K562 (cell line): ENCODE data around the gene ARHGAP24. TPM values are rescaled to one million over a fixed set of nuclear protein-coding genes. Genes with fewer than 3 reads are reported as not detected.

Experiments used
- ATAC-seq: fragments of 200-7000 bp; cut with Tn5 transposase; 3 replicates; pipeline ENCODE4 v1.9.1; 2020; ENCODE audit warnings: moderate library complexity
- BruUV-seq: library from RNA; stranded (reverse); fragments of 400-500 nt; replicated peaks from 2 replicates; lab custom pipeline; 2021; lab: Mats Ljungman, UMichigan
- CTCF ChIA-PET: fragments of 300-600 bp; formaldehyde crosslinking; extraction: SDS; loops from one replicate; lab custom pipeline; 2021; ENCODE audit warnings: low intra/inter-chr PET ratio; lab: Yijun Ruan, JAX
- POLR2A ChIA-PET: fragments of 300-600, 350-650 bp; sonication (Branson Sonifier 250); formaldehyde crosslinking; extraction: SDS; loops from one replicate; lab custom pipeline; 2021; ENCODE audit warnings: antibody characterized with exemption, inconsistent platforms; lab: Yijun Ruan, JAX
- DNase-seq, 4 experiments: peaks; one replicate each; pipeline versions ENCODE4 v3.0.0 to v3.0.0-alpha.2; 2011 to 2018; ENCODE audit warnings: low spot score in 3 of 4, mixed read lengths in 3 of 4; ENCODE audit errors: extremely low read depth in 1 of 4
- FAIRE-seq: peaks from 2 replicates; lab custom pipeline; 2011; peaks lifted over from hg19 to GRCh38; lab: Jason Lieb, UNC
- H2AFZ ChIP-seq: 2 replicates; pipeline ENCODE4 v1.6.0; 2011; ENCODE audit warnings: low read depth, low read length, control low read depth, inconsistent platforms
- H3K27ac ChIP-seq: fragments of 200-600 bp; 3 replicates; pipeline ENCODE4 v1.8.0; 2011; ENCODE audit warnings: low read depth, mild to moderate bottlenecking, control low read depth, inconsistent platforms, low read length, moderate library complexity, mixed read lengths; ENCODE audit errors: extremely low read depth
- H3K27me3 ChIP-seq, 2 experiments: fragments of 300-600 bp in 1 of 2; 2 replicates in 1 of 2; 3 replicates in 1 of 2; pipeline versions ENCODE4 v1.6.0 to v1.8.0; 2011; ENCODE audit warnings: inconsistent platforms in 2 of 2, low read length in 2 of 2, mild to moderate bottlenecking in 1 of 2, mixed read lengths in 1 of 2, moderate library complexity in 1 of 2; ENCODE audit not compliant: control insufficient read depth in 2 of 2, insufficient read depth in 2 of 2
- H3K36me3 ChIP-seq: fragments of 300-600 bp; 3 replicates; pipeline ENCODE4 v1.8.0; 2011; ENCODE audit warnings: mild to moderate bottlenecking, low read length, inconsistent platforms; ENCODE audit not compliant: control insufficient read depth, insufficient read depth
- H3K4me1 ChIP-seq, 2 experiments: fragments of 200-600 bp in 1 of 2; replicated peaks in 1 of 2; 2 replicates in 1 of 2; 3 replicates in 1 of 2; pipeline versions ENCODE4 v1.5.1 to v1.8.0; 2011; ENCODE audit warnings: inconsistent platforms in 2 of 2, low read length in 2 of 2, mild to moderate bottlenecking in 1 of 2, mixed read lengths in 1 of 2, moderate library complexity in 1 of 2; ENCODE audit not compliant: control insufficient read depth in 2 of 2, insufficient read depth in 2 of 2
- H3K4me2 ChIP-seq: 2 replicates; pipeline ENCODE4 v1.6.1; 2011; ENCODE audit warnings: low read length, control low read depth, inconsistent platforms, mixed read lengths; ENCODE audit not compliant: insufficient read depth
- H3K4me3 ChIP-seq: fragments of 200-600 bp; sonication (generic), shearing (Covaris generic); 2 replicates; pipeline ENCODE4 v1.5.1; 2016; ENCODE audit warnings: control low read depth, inconsistent platforms
- H3K79me2 ChIP-seq: fragments of 200-600 bp; 3 replicates; pipeline ENCODE4 v1.8.0; 2011; ENCODE audit warnings: low read length, inconsistent platforms; ENCODE audit not compliant: control insufficient read depth, insufficient read depth
- H3K9ac ChIP-seq, 2 experiments: 2 replicates each; pipeline versions ENCODE4 v1.6.0 to v1.6.1; 2011; ENCODE audit warnings: low read depth in 2 of 2, low read length in 2 of 2, control low read depth in 1 of 2, inconsistent platforms in 1 of 2, mild to moderate bottlenecking in 1 of 2, mixed read lengths in 1 of 2; ENCODE audit not compliant: insufficient read depth in 1 of 2
- H3K9me1 ChIP-seq: one replicate; pipeline ENCODE4 v1.6.0; 2011; ENCODE audit warnings: inconsistent platforms, mild to moderate bottlenecking, low read length, moderate library complexity; ENCODE audit not compliant: control insufficient read depth, insufficient read depth
- H3K9me3 ChIP-seq: replicated peaks from 2 replicates; pipeline ENCODE4 v1.5.1; 2011; ENCODE audit warnings: low read depth, low read length, inconsistent platforms; ENCODE audit not compliant: control insufficient read depth, insufficient read depth
- H4K20me1 ChIP-seq: replicated peaks from 2 replicates; pipeline ENCODE4 v1.6.1; 2011; ENCODE audit warnings: low read length, inconsistent platforms, mixed read lengths; ENCODE audit not compliant: control insufficient read depth, insufficient read depth
- ARID2 ChIP-seq: fragments of 450-650 bp; IDR thresholded peaks from 2 replicates; pipeline ENCODE4 v1.6.1; 2017; ENCODE audit warnings: antibody characterized with exemption, mild to moderate bottlenecking
- FOS ChIP-seq: IDR thresholded peaks from 3 replicates; pipeline ENCODE4 v1.6.1; 2011; ENCODE audit not compliant: insufficient read length; ENCODE audit errors: extremely low read depth
- NR2C1 ChIP-seq, 2 experiments: fragments of 450-650 bp; IDR thresholded peaks; 2 replicates each; pipeline ENCODE4 v1.6.1; 2017; ENCODE audit warnings: mild to moderate bottlenecking in 2 of 2, antibody characterized with exemption in 1 of 2, inconsistent platforms in 1 of 2, missing compliant biosample characterization in 1 of 2, missing genetic modification characterization in 1 of 2
- SMARCA4 ChIP-seq: fragments of 450-650 bp; IDR thresholded peaks from 2 replicates; pipeline ENCODE4 v1.6.1; 2016
- TRIM28 ChIP-seq: fragments of 450-650 bp; IDR thresholded peaks from 2 replicates; pipeline ENCODE4 v1.6.1; 2017
- WGBS: fragments of 100-300 bp; shearing (Covaris generic); methylation state at CpG from one replicate; pipeline ENCODE4 v1.1.6; 2016; ENCODE audit warnings: low coverage, mixed read lengths; ENCODE audit not compliant: insufficient coverage; ENCODE audit errors: missing lambda C conversion rate; 5-methylcytosine and 5-hydroxymethylcytosine counted together
- in situ Hi-C: fragments of 300-500 bp; cut with MboI; formaldehyde crosslinking; loops from 4 replicates; pipeline ENCODE4 v1.15.0; 2018; ENCODE audit warnings: inconsistent platforms, mixed read lengths
- intact Hi-C: fragments of 100-400 bp; cut with micrococcal nuclease; formaldehyde crosslinking; loops from 2 replicates; pipeline ENCODE4 v1.14.2; 2022
- polyA plus RNA-seq, 8 experiments: library from polyadenylated mRNA; depleted of rRNA in 4 of 8; stranded (reverse) in 5 of 8; unstranded in 3 of 8; fragments of >200 nt; fragmentation: Nextera tagmentation in 2 of 8; fragmentation: Illumina TruSeq in 1 of 8; extraction: Ambion mirVana in 2 of 8; extraction: Trizol in 1 of 8; gene quantifications; 2 replicates each; pipeline versions ENCODE4 v1.2.1 to v1.2.3, GENCODE V29; 2011 to 2014; ENCODE audit warnings: inconsistent platforms in 1 of 8, missing spikeins in 1 of 8
- total RNA-seq, 7 experiments: library from RNA; depleted of rRNA in 6 of 7; stranded (reverse); fragments of >200 nt in 6 of 7; fragmentation: Illumina TruSeq in 2 of 7; extraction: Trizol in 2 of 7; gene quantifications; 2 replicates each; pipeline versions ENCODE4 v1.2.1 to v1.2.3, GENCODE V29; 2011 to 2021; ENCODE audit warnings: low replicate concordance in 1 of 7
- TF ChIP-seq, protein P1 (sequence below): fragments of 250-450 bp; sonication (Bioruptor Pico); IDR thresholded peaks from 2 replicates; pipeline ENCODE4 v1.6.1; 2021; ENCODE audit warnings: mild to moderate bottlenecking

Gene ARHGAP24
- total and polyA plus RNA-seq, 9 of the 15 experiments (the other 6 are each of a cell fraction or from before 2014, with no cell fraction given) = 8.0 to 22.6 (median 14.0) TPM

DNA sequence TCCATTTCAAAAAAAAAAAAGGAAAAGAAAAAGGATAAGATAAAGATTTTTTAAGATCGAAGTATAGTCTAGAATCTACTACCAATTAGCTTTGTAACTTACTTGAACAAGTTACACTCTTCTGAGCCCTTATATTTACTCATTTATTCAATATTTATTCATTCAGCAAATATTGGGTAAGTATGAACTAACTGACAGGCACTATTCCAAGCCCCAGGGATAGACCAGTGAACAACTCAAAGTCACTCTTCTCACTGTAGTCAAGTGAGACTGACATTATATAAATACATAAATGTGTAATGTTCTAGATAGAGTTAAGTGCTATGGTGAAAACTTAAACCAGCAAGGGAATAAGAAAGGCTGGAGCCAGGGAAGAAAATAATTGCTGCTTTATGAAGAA, 131.6 kb downstream of the ARHGAP24 start:
- H3K4me1 ChIP-seq = no peaks in the 10 kb centered on the region
- TF ChIP-seq TRIM28 (no peak), SMARCA4 (no peak)
- H3K4me3 ChIP-seq = no peak overlapping the region
- H3K4me2 ChIP-seq = no peak overlapping the region
- no peaks in the 10 kb centered on the region for H3K9me3 ChIP-seq
- ATAC-seq (no peak), FAIRE-seq (no peak), DNase-seq (no peak)
- H3K79me2 ChIP-seq = peaks cover 8% of the 10 kb centered on the region; the same call in 2 of the 3 replicates
- WGBS = 100% methylated on average over 1 of the region's 1 CpG
- no peak overlapping the region for H3K9ac ChIP-seq
- H3K36me3 ChIP-seq = no peaks in the 10 kb centered on the region; the same call in 2 of the 3 replicates
- H2AFZ ChIP-seq = no peak overlapping the region
- H4K20me1 ChIP-seq = no peaks in the 10 kb centered on the region
- POLR2A ChIA-PET = no interaction called here
- no TSS peak for BruUV-seq
- no peaks in the 10 kb centered on the region for H3K9me1 ChIP-seq
- no peaks in the 10 kb centered on the region for H3K27me3 ChIP-seq
- CTCF ChIA-PET = no interaction called here
- intact Hi-C loops (no loop called here), in situ Hi-C loops (no loop called here)
- H3K27ac ChIP-seq = no peak overlapping the region

DNA sequence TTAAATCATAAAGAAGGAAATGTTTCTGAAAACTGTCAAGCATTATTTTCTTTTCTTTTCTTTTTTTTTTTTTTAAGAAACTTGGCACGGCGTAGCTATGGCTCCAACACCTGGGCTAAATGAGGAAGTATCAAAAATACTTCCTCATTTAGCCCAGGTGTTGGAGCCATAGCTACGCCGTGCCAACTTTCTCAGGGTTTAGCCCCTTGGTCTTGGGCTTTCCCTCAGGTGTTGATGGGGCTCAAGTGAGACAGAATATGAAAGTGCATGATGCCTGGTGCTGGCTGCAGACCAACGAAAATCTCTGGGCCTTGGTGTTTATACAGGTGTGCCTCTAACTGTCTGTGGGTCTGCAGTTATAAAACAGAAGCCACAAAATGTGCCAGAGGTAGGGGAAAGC, 132.7 kb downstream of the ARHGAP24 start:
- no peaks in the 10 kb centered on the region; the same call in 2 of the 3 replicates for H3K36me3 ChIP-seq
- no peak for FAIRE-seq
- no peaks in the 10 kb centered on the region for H3K9me1 ChIP-seq
- H2AFZ ChIP-seq = no peak overlapping the region
- H3K4me2 ChIP-seq = no peak overlapping the region
- in situ Hi-C loops = no loop called here
- H3K4me3 ChIP-seq = no peak overlapping the region
- H3K9me3 ChIP-seq = no peaks in the 10 kb centered on the region
- H3K27me3 ChIP-seq = no peaks in the 10 kb centered on the region
- ChIA-PET POLR2A (no interaction called here), CTCF (no interaction called here)
- TF ChIP-seq FOS (no peak), NR2C1 (IDR thresholded peaks at IDR 0.05) (no peak), NR2C1 (tag; IDR thresholded peaks at IDR 0.05) (no peak), ARID2 (no peak)
- TF ChIP-seq, protein P1, sequence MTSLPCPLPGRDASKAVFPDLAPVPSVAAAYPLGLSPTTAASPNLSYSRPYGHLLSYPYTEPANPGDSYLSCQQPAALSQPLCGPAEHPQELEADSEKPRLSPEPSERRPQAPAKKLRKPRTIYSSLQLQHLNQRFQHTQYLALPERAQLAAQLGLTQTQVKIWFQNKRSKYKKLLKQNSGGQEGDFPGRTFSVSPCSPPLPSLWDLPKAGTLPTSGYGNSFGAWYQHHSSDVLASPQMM (CRISPR knock-in tag) = no peak
- no peak for ATAC-seq
- no TSS peak for BruUV-seq
- peaks cover 2% of the 10 kb centered on the region; the same call in 1 of the 3 replicates for H3K79me2 ChIP-seq
- no peaks in the 10 kb centered on the region for H3K4me1 ChIP-seq
- WGBS = 57% methylated on average over 5 of the region's 5 CpGs
- no peak overlapping the region for H3K27ac ChIP-seq
- H4K20me1 ChIP-seq = no peaks in the 10 kb centered on the region
- H3K9ac ChIP-seq = no peak overlapping the region
- intact Hi-C loops = no loop called here
- DNase-seq = no peak
